Ishikawa (cell line): Measurements from ENCODE around the gene AGTRAP.

Experiments
- CEBPB ChIP-seq: IDR thresholded peaks from 2 replicates; pipeline ENCODE4 v1.6.1; 2012
- CREB1 ChIP-seq: IDR thresholded peaks from 2 replicates; pipeline ENCODE4 v1.6.1; 2012; ENCODE audit warnings: low read depth
- EGR1 ChIP-seq: IDR thresholded peaks from 2 replicates; pipeline ENCODE4 v1.6.1; 2012
- EP300 ChIP-seq: IDR thresholded peaks from 2 replicates; pipeline ENCODE4 v1.6.1; 2012; ENCODE audit warnings: borderline replicate concordance
- FOXM1 ChIP-seq: IDR thresholded peaks from 2 replicates; pipeline ENCODE4 v1.6.1; 2012; ENCODE audit warnings: low read depth, borderline replicate concordance
- NFIC ChIP-seq: IDR thresholded peaks from 2 replicates; pipeline ENCODE4 v1.6.1; 2012
- RAD21 ChIP-seq: IDR thresholded peaks from 2 replicates; pipeline ENCODE4 v1.6.1; 2012; ENCODE audit warnings: low read depth
- TAF1 ChIP-seq: IDR thresholded peaks from 2 replicates; pipeline ENCODE4 v1.6.1; 2012; ENCODE audit warnings: low read depth, mild to moderate bottlenecking
- TCF12 ChIP-seq: IDR thresholded peaks from 2 replicates; pipeline ENCODE4 v1.6.1; 2012; ENCODE audit warnings: low read depth
- TEAD4 ChIP-seq: IDR thresholded peaks from 2 replicates; pipeline ENCODE4 v1.6.1; 2012
- USF1 ChIP-seq: IDR thresholded peaks from 2 replicates; pipeline ENCODE4 v1.6.1; 2012
- YY1 ChIP-seq: IDR thresholded peaks from 2 replicates; pipeline ENCODE4 v1.6.1; 2012; ENCODE audit warnings: low read depth
- ZBTB7A ChIP-seq: IDR thresholded peaks from 2 replicates; pipeline ENCODE4 v1.6.1; 2012; ENCODE audit warnings: low read depth
- TF ChIP-seq, protein P1 (sequence below): IDR thresholded peaks from 2 replicates; pipeline ENCODE4 v1.6.1; 2012; ENCODE audit warnings: low read depth, mild to moderate bottlenecking
- TF ChIP-seq, protein P2 (sequence below): IDR thresholded peaks from 2 replicates; pipeline ENCODE4 v1.6.1; 2012

The AGTRAP gene

DNA sequence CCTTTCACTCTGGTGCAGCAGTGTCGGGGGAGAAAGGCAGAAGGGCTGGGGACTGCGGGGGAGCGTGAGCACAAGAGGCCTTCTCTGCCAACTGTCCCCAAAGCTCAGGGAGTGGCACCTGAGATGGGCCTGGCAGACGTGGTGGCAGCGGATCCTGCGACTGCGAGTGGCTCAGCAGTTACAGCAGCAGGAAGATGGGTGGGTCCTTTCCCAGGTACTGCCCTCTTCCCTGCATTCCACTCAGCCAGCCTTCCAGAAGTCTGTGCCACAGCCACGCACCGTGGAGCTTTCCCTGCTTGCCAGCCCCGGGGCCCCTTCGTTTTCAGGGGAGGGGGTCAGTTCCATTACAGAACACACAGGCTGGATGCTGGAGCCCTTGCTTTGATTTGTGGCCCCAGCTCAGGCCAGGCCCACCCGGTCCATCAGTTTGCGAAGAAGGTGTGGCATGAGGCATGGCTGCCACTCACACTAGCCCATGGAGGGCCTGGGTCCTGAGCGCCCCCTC, 52.7 kb downstream of the AGTRAP start:
- TF ChIP-seq ZBTB7A: no peak
- no peak for TF ChIP-seq TCF12
- no peak for TF ChIP-seq RAD21
- TF ChIP-seq CEBPB: no peak
- TF ChIP-seq NFIC: no peak
- no peak for TF ChIP-seq USF1
- no peak for TF ChIP-seq TAF1
- TF ChIP-seq CREB1: no peak
- TF ChIP-seq, protein P1, sequence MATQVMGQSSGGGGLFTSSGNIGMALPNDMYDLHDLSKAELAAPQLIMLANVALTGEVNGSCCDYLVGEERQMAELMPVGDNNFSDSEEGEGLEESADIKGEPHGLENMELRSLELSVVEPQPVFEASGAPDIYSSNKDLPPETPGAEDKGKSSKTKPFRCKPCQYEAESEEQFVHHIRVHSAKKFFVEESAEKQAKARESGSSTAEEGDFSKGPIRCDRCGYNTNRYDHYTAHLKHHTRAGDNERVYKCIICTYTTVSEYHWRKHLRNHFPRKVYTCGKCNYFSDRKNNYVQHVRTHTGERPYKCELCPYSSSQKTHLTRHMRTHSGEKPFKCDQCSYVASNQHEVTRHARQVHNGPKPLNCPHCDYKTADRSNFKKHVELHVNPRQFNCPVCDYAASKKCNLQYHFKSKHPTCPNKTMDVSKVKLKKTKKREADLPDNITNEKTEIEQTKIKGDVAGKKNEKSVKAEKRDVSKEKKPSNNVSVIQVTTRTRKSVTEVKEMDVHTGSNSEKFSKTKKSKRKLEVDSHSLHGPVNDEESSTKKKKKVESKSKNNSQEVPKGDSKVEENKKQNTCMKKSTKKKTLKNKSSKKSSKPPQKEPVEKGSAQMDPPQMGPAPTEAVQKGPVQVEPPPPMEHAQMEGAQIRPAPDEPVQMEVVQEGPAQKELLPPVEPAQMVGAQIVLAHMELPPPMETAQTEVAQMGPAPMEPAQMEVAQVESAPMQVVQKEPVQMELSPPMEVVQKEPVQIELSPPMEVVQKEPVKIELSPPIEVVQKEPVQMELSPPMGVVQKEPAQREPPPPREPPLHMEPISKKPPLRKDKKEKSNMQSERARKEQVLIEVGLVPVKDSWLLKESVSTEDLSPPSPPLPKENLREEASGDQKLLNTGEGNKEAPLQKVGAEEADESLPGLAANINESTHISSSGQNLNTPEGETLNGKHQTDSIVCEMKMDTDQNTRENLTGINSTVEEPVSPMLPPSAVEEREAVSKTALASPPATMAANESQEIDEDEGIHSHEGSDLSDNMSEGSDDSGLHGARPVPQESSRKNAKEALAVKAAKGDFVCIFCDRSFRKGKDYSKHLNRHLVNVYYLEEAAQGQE: no peak
- no peak for TF ChIP-seq TEAD4
- TF ChIP-seq FOXM1: no peak
- TF ChIP-seq EP300: no peak
- no peak for TF ChIP-seq YY1
- TF ChIP-seq EGR1: no peak
- TF ChIP-seq, protein P2, sequence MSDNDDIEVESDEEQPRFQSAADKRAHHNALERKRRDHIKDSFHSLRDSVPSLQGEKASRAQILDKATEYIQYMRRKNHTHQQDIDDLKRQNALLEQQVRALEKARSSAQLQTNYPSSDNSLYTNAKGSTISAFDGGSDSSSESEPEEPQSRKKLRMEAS: no peak

DNA sequence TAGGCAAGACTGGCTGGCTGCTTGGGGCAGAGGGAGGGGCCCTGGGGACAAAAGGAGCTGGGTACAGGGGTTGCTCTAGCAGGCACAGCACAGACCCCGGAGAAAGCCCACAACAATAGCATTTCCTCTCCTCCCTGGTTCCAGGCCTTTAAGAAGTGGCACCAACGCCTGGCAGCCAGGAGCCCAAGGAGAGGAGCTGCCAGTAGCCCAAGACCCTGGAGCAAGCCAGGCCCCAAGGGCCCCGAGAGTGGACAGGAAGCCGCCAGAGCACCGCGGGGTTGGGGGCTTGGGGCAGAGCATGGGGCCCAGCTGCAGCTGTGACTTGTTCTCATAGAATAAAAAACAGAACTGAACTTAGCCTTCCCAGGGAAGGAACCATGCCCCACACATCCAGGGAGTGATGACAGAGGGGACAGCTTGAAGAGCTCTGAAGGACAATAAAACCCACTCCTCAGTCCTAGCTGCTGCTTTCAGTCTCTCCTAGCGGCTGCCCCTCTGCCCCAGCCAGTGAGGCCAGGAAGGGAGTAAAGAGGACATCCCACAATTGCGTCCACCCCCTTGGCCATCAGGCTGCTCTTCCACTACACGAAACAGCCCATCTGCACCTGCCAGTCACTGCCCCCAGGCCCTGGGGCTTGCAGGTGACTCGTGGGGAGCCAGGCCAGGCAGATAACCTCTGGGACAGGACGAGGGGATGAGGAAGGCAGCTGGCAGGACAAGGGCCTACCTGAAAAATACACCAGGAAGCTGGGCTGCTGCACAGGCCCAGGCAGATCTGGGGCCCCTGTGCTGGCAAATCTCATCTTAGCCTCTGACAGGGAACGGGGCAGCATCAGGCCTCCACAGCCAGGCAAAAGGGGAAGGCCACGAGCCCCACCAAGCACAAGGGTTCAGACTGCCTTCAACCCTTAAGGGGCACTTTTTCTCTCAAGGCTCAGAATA, 53.5 kb downstream of the AGTRAP start:
- TF ChIP-seq, protein P1: no peak

DNA sequence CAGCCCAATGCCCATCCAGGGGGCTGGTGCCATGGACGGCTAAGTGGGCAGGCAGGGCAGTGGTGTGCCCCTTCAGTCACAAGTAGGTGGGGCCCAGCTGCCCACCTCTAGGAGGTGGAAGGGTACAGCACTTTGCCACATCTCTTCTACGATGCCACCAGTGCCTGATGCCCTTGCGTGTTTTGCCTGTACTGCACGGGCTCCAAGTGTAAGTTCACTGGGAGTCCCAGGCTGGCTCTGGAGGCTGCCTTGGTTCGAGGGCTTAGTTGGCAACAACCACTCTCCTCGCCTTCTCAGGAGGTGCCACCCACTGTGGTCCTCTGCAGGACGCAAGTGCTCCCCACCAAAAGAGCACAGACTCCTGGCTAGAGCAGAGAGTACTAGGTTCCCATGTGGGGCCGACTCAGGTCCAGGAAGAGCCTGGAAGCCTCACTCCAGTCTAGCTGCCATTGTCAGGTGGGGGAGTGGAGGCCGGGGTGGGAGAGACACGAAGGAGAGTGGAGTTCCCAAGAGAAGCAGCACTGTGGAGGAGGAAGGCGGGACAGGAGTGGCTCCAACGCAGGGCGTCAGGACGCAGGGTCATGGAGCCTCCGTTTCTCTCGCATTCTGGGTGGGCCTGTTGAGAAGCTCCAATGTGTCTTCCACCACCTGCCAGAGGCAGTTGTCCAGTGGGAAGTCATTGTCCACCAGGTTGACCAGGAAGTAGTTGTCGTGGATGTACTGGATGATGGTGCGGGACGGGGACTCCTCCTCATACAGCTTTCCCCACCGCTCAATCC, 54.4 kb downstream of the AGTRAP start:
- TF ChIP-seq ZBTB7A: no peak
- TF ChIP-seq CEBPB: no peak
- TF ChIP-seq RAD21: no peak
- TF ChIP-seq TAF1: no peak
- no peak for TF ChIP-seq FOXM1
- TF ChIP-seq TCF12: no peak
- no peak for TF ChIP-seq EP300
- no peak for TF ChIP-seq NFIC
- TF ChIP-seq, protein P1: no peak
- no peak for TF ChIP-seq CREB1

GRCh38 chr1:11790880-11791715, 55.2 kb downstream of the AGTRAP start:
- TF ChIP-seq YY1 (no peak), CREB1 (no peak), NFIC (no peak), RAD21 (no peak), FOXM1 (no peak), EGR1 (no peak), TAF1 (no peak)
- TF ChIP-seq, protein P2: no peak
- TF ChIP-seq, protein P1: no peak
